H1 (cell line): ENCODE results near the gene ABHD2.

Experiments
- CEBPB ChIP-seq: IDR thresholded peaks from 2 replicates; pipeline ENCODE4 v1.6.1; 2012; ENCODE audit warnings: low read depth, low read length
- EZH2 ChIP-seq: fragments of 200-600 bp; sonication (generic); IDR thresholded peaks from 2 replicates; pipeline ENCODE4 v1.7.1; 2012; ENCODE audit warnings: low read depth, mild to moderate bottlenecking, moderate library complexity, low read length, inconsistent platforms; ENCODE audit not compliant: severe bottlenecking
- FOSL1 ChIP-seq: IDR thresholded peaks from 2 replicates; pipeline ENCODE4 v1.6.1; 2011; ENCODE audit warnings: mild to moderate bottlenecking, low read depth, low read length, moderate library complexity; ENCODE audit not compliant: insufficient read depth
- GTF2F1 ChIP-seq: IDR thresholded peaks from 2 replicates; pipeline ENCODE4 v1.6.1; 2012; ENCODE audit warnings: low read depth, low read length, improper control_type of control experiment, borderline replicate concordance
- JUND ChIP-seq: IDR thresholded peaks from 2 replicates; pipeline ENCODE4 v1.6.1; 2011; ENCODE audit warnings: mild to moderate bottlenecking, improper control_type of control experiment, low read length
- POLR2AphosphoS5 ChIP-seq: IDR thresholded peaks from 2 replicates; pipeline ENCODE4 v1.6.1; 2011; ENCODE audit warnings: low read depth, low read length
- SP2 ChIP-seq: IDR thresholded peaks from 2 replicates; pipeline ENCODE4 v1.6.1; 2012; ENCODE audit warnings: mild to moderate bottlenecking, low read length, inconsistent platforms
- SUZ12 ChIP-seq: fragments of 200-600 bp; sonication (generic); IDR thresholded peaks from 2 replicates; pipeline ENCODE4 v1.6.1; 2012; ENCODE audit warnings: mild to moderate bottlenecking, inconsistent platforms, low read length, moderate library complexity, mixed read lengths
- TAF7 ChIP-seq: optimal IDR thresholded peaks from 2 replicates; pipeline ENCODE3; 2011; ENCODE audit warnings: low read depth, mild to moderate bottlenecking, inconsistent platforms, low read length, moderate library complexity, borderline replicate concordance
- TEAD4 ChIP-seq: IDR thresholded peaks from 2 replicates; pipeline ENCODE4 v1.6.1; 2012; ENCODE audit warnings: low read depth, low read length, inconsistent platforms, mixed read lengths
- ZNF274 ChIP-seq: IDR thresholded peaks from 2 replicates; pipeline ENCODE4 v1.7.0; 2012; ENCODE audit warnings: low read length, borderline replicate concordance; ENCODE audit errors: extremely low read depth
- TF ChIP-seq, protein P1 (sequence below), 3 experiments: IDR thresholded peaks; 1 replicate in 2 of 3; 2 replicates in 1 of 3; pipeline versions ENCODE4 v1.5.1 to v1.6.1; 2011; ENCODE audit warnings: low read length in 3 of 3, mild to moderate bottlenecking in 3 of 3, inconsistent platforms in 2 of 3, low read depth in 1 of 3, moderate library complexity in 1 of 3; ENCODE audit not compliant: insufficient read depth in 1 of 3; ENCODE audit errors: control extremely low read depth in 1 of 3
- TF ChIP-seq, protein P2 (sequence below): IDR thresholded peaks from 2 replicates; pipeline ENCODE4 v1.6.1; 2012; ENCODE audit warnings: inconsistent platforms

DNA sequence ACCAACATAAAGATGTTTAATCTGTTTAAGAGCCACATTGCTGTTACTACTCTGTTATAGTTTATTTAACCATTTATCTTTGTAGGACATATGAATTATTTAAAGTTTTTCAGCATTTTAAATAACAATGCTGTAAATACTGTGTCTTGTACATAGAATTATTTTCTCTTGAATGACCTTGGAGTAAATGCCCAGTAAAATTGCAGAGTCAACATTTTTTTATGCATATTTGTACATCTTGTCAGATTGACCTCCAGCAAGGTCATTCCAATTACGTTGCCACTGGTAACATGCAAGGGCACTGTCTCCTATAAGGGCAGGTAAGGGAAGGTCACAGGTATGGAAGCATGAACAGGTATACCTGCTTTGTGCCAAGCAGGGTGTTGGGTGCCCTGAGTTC, 68.8 kb downstream of the ABHD2 start:
- TF ChIP-seq, protein P1, sequence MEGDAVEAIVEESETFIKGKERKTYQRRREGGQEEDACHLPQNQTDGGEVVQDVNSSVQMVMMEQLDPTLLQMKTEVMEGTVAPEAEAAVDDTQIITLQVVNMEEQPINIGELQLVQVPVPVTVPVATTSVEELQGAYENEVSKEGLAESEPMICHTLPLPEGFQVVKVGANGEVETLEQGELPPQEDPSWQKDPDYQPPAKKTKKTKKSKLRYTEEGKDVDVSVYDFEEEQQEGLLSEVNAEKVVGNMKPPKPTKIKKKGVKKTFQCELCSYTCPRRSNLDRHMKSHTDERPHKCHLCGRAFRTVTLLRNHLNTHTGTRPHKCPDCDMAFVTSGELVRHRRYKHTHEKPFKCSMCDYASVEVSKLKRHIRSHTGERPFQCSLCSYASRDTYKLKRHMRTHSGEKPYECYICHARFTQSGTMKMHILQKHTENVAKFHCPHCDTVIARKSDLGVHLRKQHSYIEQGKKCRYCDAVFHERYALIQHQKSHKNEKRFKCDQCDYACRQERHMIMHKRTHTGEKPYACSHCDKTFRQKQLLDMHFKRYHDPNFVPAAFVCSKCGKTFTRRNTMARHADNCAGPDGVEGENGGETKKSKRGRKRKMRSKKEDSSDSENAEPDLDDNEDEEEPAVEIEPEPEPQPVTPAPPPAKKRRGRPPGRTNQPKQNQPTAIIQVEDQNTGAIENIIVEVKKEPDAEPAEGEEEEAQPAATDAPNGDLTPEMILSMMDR (IDR thresholded peaks at IDR 0.05; ENCODE audit: control extremely low read depth in 1 of 3, insufficient read depth in 1 of 3, low read depth in 1 of 3, low read length in 3 of 3), result no peak
- no peak for TF ChIP-seq FOSL1
- TF ChIP-seq CEBPB, result no peak
- no peak for TF ChIP-seq SUZ12
- TF ChIP-seq, protein P2, sequence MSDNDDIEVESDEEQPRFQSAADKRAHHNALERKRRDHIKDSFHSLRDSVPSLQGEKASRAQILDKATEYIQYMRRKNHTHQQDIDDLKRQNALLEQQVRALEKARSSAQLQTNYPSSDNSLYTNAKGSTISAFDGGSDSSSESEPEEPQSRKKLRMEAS, result no peak
- TF ChIP-seq JUND, result no peak
- TF ChIP-seq ZNF274, result no peak
- no peak for TF ChIP-seq GTF2F1
- TF ChIP-seq POLR2AphosphoS5, result no peak
- TF ChIP-seq TEAD4, result no peak
- TF ChIP-seq EZH2, result no peak
- no peak for TF ChIP-seq TAF7
- no peak for TF ChIP-seq SP2
